Lung (tissue), 12 donors: ENCODE results near the gene RALGPS1. TPM values are rescaled to one million over a fixed set of nuclear protein-coding genes. Genes with fewer than 3 reads are reported as not detected.

Source experiments
- ATAC-seq: fragments of 200-7000 bp; cut with Tn5 transposase; one replicate; pipeline ENCODE4 v1.9.1; 2020; ENCODE audit warnings: moderate number of reproducible peaks; ENCODE audit not compliant: insufficient read depth, low FRiP score
- DNase-seq, 3 donors: peaks; one replicate each; pipeline ENCODE4 v3.0.0-alpha.2; 2013 to 2017
- H3K27ac ChIP-seq, 2 donors: one replicate each; pipeline ENCODE4 v1.5.1; 2013; ENCODE audit warnings: mild to moderate bottlenecking in 2 of 2, moderate library complexity in 2 of 2, control low read depth in 1 of 2, inconsistent platforms in 1 of 2, low read depth in 1 of 2, low read length in 1 of 2
- H3K27me3 ChIP-seq, 3 donors: one replicate each; pipeline ENCODE4 v1.5.1; 2013; ENCODE audit warnings: low read length in 2 of 3; ENCODE audit not compliant: control insufficient read depth in 3 of 3, insufficient read depth in 3 of 3
- H3K36me3 ChIP-seq, 4 donors: one replicate each; pipeline ENCODE4 v1.5.1; 2013; ENCODE audit warnings: low read length in 4 of 4, mild to moderate bottlenecking in 1 of 4, moderate library complexity in 1 of 4; ENCODE audit not compliant: control insufficient read depth in 4 of 4, insufficient read depth in 4 of 4
- H3K4me1 ChIP-seq, 5 donors: one replicate each; pipeline ENCODE4 v1.5.1; 2013; ENCODE audit warnings: low read length in 5 of 5, mild to moderate bottlenecking in 2 of 5, moderate library complexity in 1 of 5; ENCODE audit not compliant: control insufficient read depth in 5 of 5, insufficient read depth in 5 of 5
- H3K4me3 ChIP-seq: one replicate; pipeline ENCODE4 v1.5.1; 2013; ENCODE audit warnings: mild to moderate bottlenecking, control low read depth, moderate library complexity
- H3K9ac ChIP-seq, 2 donors: one replicate each; pipeline ENCODE4 v1.5.1; 2013; ENCODE audit warnings: low read length in 2 of 2, control low read depth in 1 of 2; ENCODE audit not compliant: insufficient read depth in 1 of 2
- H3K9me3 ChIP-seq, 4 donors: one replicate each; pipeline ENCODE4 v1.5.1; 2013; ENCODE audit warnings: low read length in 3 of 4, mild to moderate bottlenecking in 1 of 4, moderate library complexity in 1 of 4; ENCODE audit not compliant: control insufficient read depth in 4 of 4, insufficient read depth in 3 of 4
- WGBS, 2 donors: extraction: QIAGEN DNeasy Blood & Tissue Kit; methylation state at CpG; one replicate each; pipeline ENCODE4 v1.1.7; 2013; 5-methylcytosine and 5-hydroxymethylcytosine counted together
- polyA plus RNA-seq, 2 donors: library from polyadenylated mRNA; stranded (reverse); fragments of 200-250 nt; gene quantifications; one replicate each; pipeline ENCODE4 v1.2.1, GENCODE V29; 2013
- total RNA-seq, 2 donors: library from RNA; depleted of rRNA in 1 of 2; stranded (reverse); fragments of >200 nt in 1 of 2; gene quantifications; one replicate each; pipeline ENCODE4 v1.2.1, GENCODE V29; 2014 to 2021
- TF ChIP-seq, protein P1 (sequence below): IDR thresholded peaks from 2 replicates; pipeline ENCODE4 v1.5.1; 2012; ENCODE audit warnings: mild to moderate bottlenecking; ENCODE audit errors: control extremely low read depth, extremely low read depth
- donor health status: control.
- donor health status: control.
- donor health status: Bipolar disorder and iron deficiency.
- donor health status: healthy.
- donor health status: DM: yes; HTN: yes; CAD: no.

Gene RALGPS1
- total and polyA plus RNA-seq, 4 donors: 3.5 to 30.3 (median 11.9) TPM

- TF ChIP-seq, protein P1, sequence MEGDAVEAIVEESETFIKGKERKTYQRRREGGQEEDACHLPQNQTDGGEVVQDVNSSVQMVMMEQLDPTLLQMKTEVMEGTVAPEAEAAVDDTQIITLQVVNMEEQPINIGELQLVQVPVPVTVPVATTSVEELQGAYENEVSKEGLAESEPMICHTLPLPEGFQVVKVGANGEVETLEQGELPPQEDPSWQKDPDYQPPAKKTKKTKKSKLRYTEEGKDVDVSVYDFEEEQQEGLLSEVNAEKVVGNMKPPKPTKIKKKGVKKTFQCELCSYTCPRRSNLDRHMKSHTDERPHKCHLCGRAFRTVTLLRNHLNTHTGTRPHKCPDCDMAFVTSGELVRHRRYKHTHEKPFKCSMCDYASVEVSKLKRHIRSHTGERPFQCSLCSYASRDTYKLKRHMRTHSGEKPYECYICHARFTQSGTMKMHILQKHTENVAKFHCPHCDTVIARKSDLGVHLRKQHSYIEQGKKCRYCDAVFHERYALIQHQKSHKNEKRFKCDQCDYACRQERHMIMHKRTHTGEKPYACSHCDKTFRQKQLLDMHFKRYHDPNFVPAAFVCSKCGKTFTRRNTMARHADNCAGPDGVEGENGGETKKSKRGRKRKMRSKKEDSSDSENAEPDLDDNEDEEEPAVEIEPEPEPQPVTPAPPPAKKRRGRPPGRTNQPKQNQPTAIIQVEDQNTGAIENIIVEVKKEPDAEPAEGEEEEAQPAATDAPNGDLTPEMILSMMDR: no peak
- no peak overlapping the region for H3K27ac ChIP-seq
- WGBS, 2 donors: 94 to 96% methylated on average over 4 of the region's 4 CpGs
Measured at GRCh38 chr9:127138444-127138843, 223.9 kb downstream of the RALGPS1 start.

GRCh38 chr9:127139071-127139731, 224.6 kb downstream of the RALGPS1 start:
- Histone ChIP-seq H3K27me3 (no peaks in the 10 kb centered on the region), H3K9me3 (no peaks in the 10 kb centered on the region), H3K27ac (no peak overlapping the region), H3K36me3 (no peaks in the 10 kb centered on the region), H3K9ac (no peak overlapping the region), H3K4me1 (peaks cover 0 to 41% (median 3%) of the 10 kb centered on the region in 5 donors), H3K4me3 (no peak overlapping the region)
- no peak for ATAC-seq
- WGBS, 2 donors: 96 to 98% methylated on average over 8 of the region's 8 CpGs
- TF ChIP-seq, protein P1: no peak
- no peak for DNase-seq

More at GRCh38 chr9:127138444-127138843, 223.9 kb downstream of the RALGPS1 start:
- Histone ChIP-seq H3K4me3 (no peak overlapping the region), H3K27me3 (no peaks in the 10 kb centered on the region), H3K4me1 (peaks cover under 1 to 49% (median 10%) of the 10 kb centered on the region in 5 donors), H3K36me3 (no peaks in the 10 kb centered on the region), H3K9me3 (no peaks in the 10 kb centered on the region), H3K9ac (no peak overlapping the region)
- DNase-seq (no peak), ATAC-seq (no peak)

DNA sequence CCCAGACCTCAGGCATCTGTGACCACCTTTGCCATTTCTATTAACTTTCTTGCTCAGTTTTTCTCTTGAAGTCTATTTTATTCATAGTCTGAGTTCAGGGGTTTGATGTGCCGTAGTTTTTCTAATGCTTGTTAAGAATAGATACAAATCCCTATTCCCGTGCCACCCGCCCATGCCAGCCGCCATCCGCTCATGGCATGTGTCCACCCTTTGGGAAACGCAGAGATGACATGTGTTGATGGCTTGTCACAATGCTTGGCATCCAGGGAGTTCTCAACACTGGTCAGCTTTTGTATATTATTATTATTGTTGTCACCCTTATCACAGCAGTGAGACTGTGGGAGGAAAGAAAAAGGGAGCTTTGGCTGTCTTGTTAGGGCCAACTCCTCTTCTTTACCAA, 225.2 kb downstream of the RALGPS1 start:
- 94 to 98% methylated on average over 6 of the region's 6 CpGs for WGBS, 2 donors
- Histone ChIP-seq H3K36me3 (no peaks in the 10 kb centered on the region), H3K4me1 (peaks cover 0 to 36% (median 3%) of the 10 kb centered on the region in 5 donors), H3K27ac (no peak overlapping the region), H3K9me3 (no peaks in the 10 kb centered on the region), H3K9ac (no peak overlapping the region), H3K4me3 (no peak overlapping the region), H3K27me3 (no peaks in the 10 kb centered on the region)
- TF ChIP-seq, protein P1: no peak
- ATAC-seq: no peak
- no peak for DNase-seq
